Osteocyte (in vitro differentiated cells): Measurements from ENCODE around the gene CPB2. TPM values are rescaled to one million over a fixed set of nuclear protein-coding genes. Genes with fewer than 3 reads are reported as not detected.

Experiments
- DNase-seq: peaks from one replicate; pipeline ENCODE4 v3.0.0; 2021; ENCODE audit warnings: mixed read lengths; ENCODE audit not compliant: unreplicated experiment; ENCODE audit errors: extremely low spot score
- H3K27ac Mint-ChIP-seq: one replicate; pipeline ENCODE4 v1.8.0; 2021; ENCODE audit warnings: mild to moderate bottlenecking, mixed read lengths; ENCODE audit not compliant: unreplicated experiment
- H3K27me3 Mint-ChIP-seq: one replicate; pipeline ENCODE4 v1.8.0; 2021; ENCODE audit warnings: mixed read lengths; ENCODE audit not compliant: unreplicated experiment
- H3K36me3 Mint-ChIP-seq: one replicate; pipeline ENCODE4 v1.8.0; 2021; ENCODE audit warnings: mixed read lengths; ENCODE audit not compliant: unreplicated experiment
- H3K4me1 Mint-ChIP-seq: one replicate; pipeline ENCODE4 v1.8.0; 2021; ENCODE audit warnings: mixed read lengths; ENCODE audit not compliant: unreplicated experiment
- H3K4me3 Mint-ChIP-seq: one replicate; pipeline ENCODE4 v1.8.0; 2021; ENCODE audit warnings: mild to moderate bottlenecking, moderate library complexity, mixed read lengths; ENCODE audit not compliant: unreplicated experiment
- H3K9me3 Mint-ChIP-seq: one replicate; pipeline ENCODE4 v1.8.0; 2021; ENCODE audit warnings: mixed read lengths; ENCODE audit not compliant: unreplicated experiment
- total RNA-seq: library from RNA; stranded (reverse); gene quantifications from 2 replicates; pipeline ENCODE4 v1.2.1, GENCODE V29; 2021
- TF ChIP-seq, protein P1 (sequence below): fragments of 200-600 bp; sonication (generic); IDR thresholded peaks from 2 replicates; pipeline ENCODE4 v1.5.0; 2021; ENCODE audit warnings: antibody characterized with exemption, mild to moderate bottlenecking, moderate library complexity

CPB2 gene
- total RNA-seq, 1 donor from 2014 or later: not detected

DNA sequence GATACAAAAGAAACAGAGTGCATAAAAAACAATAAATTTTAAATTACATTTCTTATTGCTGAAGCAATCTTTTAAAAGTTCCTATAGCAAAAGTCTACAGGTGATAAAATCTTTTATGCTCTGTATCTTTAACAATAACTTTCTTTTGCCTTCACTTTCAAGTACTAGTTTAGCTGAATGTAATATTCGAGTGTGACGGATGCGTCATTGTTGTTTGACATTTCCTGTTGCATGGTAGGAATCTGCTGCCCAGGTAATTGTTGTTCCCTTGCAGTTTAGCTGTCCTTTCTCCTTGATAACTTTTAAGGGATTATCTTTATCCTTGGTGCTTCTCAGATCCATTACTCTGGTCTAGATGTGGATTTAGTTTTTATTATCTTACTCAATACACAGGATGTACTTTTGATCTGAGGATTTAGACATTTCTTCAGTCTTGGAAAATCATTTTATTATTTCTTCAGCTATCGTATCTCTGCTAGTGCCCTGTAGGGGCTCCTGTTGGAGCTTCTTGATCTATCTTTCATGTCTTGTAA, 2.1 kb upstream of the CPB2 start:
- H3K9me3 Mint-ChIP-seq: no peaks in the 10 kb centered on the region
- no peak overlapping the region for H3K4me3 Mint-ChIP-seq
- no peaks in the 10 kb centered on the region for H3K4me1 Mint-ChIP-seq
- H3K36me3 Mint-ChIP-seq: no peaks in the 10 kb centered on the region
- H3K27me3 Mint-ChIP-seq: peaks cover 50% of the 10 kb centered on the region
- DNase-seq: no peak
- TF ChIP-seq, protein P1, sequence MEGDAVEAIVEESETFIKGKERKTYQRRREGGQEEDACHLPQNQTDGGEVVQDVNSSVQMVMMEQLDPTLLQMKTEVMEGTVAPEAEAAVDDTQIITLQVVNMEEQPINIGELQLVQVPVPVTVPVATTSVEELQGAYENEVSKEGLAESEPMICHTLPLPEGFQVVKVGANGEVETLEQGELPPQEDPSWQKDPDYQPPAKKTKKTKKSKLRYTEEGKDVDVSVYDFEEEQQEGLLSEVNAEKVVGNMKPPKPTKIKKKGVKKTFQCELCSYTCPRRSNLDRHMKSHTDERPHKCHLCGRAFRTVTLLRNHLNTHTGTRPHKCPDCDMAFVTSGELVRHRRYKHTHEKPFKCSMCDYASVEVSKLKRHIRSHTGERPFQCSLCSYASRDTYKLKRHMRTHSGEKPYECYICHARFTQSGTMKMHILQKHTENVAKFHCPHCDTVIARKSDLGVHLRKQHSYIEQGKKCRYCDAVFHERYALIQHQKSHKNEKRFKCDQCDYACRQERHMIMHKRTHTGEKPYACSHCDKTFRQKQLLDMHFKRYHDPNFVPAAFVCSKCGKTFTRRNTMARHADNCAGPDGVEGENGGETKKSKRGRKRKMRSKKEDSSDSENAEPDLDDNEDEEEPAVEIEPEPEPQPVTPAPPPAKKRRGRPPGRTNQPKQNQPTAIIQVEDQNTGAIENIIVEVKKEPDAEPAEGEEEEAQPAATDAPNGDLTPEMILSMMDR: no peak
- no peak overlapping the region for H3K27ac Mint-ChIP-seq

DNA sequence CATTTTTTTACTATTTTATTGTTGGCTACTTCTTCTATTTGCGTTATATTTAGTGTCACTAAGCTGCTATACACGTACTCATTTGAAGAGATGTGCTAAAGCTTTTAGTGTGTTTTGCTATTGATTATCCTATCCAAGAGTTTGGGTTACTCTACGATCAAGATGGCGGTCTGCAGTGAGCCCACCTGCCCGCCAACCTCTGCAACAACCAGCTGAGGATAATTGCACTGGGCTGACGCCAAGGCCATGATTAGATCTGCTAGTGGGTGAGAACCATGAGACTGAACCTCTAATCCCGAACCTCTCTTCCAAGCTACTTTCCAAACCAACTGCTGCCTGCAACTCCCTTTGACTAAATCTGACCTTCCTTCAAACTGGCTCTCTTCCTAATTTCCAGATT, 1.8 kb downstream of the CPB2 start:
- TF ChIP-seq, protein P1: no peak
- Mint-ChIP-seq H3K36me3 (no peaks in the 10 kb centered on the region), H3K4me1 (no peaks in the 10 kb centered on the region), H3K9me3 (no peaks in the 10 kb centered on the region), H3K27ac (no peak overlapping the region), H3K4me3 (no peak overlapping the region), H3K27me3 (peaks cover 34% of the 10 kb centered on the region)
- no peak for DNase-seq

DNA sequence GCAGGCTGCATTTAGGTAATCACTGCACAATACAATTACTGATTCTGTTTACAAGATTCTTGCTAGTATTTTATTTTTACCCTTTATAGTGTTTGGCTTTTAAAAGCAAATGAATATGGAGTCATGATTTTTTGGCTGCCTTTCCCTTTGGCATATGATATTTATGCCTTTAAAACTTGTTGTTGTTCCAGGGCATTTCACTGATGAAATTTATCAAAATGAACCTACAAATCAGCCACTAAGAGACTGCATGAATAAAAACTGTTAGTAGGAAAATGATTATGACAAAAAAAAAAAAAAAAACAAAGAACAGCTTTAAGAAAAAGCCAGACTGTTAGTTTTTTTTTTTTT, 2.6 kb downstream of the CPB2 start:
- Mint-ChIP-seq H3K4me1 (no peaks in the 10 kb centered on the region), H3K9me3 (no peaks in the 10 kb centered on the region), H3K4me3 (no peak overlapping the region), H3K27me3 (peaks cover 29% of the 10 kb centered on the region), H3K27ac (no peak overlapping the region), H3K36me3 (no peaks in the 10 kb centered on the region)
- DNase-seq: no peak
- TF ChIP-seq, protein P1: no peak

DNA sequence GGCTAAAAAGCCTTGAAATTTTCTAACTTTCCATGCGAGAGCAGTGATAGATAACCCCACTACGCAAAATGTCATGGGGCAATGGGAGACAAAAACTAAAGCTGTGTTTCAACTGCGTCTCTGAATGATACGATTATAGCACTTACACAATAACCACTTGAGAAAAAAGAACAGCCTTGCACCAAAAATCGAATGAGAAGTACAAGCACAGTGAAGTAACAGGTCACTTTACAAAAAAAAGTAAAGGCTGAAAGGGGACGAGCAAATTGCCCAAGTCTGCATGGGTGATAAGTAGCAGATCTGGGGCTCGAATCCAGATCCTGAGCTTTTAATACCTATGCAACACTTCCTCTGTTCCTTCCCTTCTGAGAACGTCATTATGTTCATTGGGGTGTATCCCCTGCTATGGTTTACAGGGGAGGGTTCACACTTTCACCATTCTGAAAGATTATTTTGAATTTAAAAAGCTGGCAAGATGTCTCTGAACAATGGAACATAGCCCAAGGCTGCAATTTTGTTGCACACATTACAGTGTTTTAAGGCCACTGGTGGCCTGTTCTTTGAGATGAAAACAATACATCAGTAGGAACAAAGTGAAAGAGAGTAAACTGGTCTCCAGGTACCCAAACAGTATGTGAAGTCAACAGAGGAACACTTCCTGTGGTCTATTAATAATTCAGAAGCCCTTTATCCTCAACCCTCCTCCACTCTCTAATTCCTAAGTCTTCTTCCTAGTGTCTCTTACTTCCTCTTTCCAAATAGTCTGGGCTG, 3.2 kb downstream of the CPB2 start:
- TF ChIP-seq, protein P1: no peak
- H3K4me3 Mint-ChIP-seq: no peak overlapping the region
- H3K4me1 Mint-ChIP-seq: no peaks in the 10 kb centered on the region
- H3K27me3 Mint-ChIP-seq: peaks cover 24% of the 10 kb centered on the region
- no peak overlapping the region for H3K27ac Mint-ChIP-seq
- no peaks in the 10 kb centered on the region for H3K36me3 Mint-ChIP-seq
- no peaks in the 10 kb centered on the region for H3K9me3 Mint-ChIP-seq
- DNase-seq: no peak

DNA sequence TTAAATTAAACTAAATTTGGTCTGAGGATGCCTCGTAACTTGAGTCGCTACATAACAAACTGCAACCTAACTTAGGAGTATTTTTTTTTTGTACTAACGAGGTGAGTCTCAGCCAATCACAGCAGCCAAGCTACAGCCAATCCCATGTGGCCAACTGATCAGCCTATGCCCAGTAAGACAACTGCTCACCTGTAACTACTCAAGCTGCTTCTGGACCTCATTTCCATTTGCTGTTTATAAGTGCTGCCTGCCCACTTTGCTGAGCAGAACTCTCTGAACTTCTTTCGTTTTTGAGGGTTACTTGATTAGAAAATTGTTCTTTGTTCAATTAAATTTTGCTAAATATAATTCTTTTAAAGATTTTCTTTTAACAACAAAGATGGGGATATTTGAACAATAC, 3.8 kb downstream of the CPB2 start:
- H3K36me3 Mint-ChIP-seq: no peaks in the 10 kb centered on the region
- H3K4me1 Mint-ChIP-seq: no peaks in the 10 kb centered on the region
- TF ChIP-seq, protein P1: no peak
- no peak overlapping the region for H3K4me3 Mint-ChIP-seq
- H3K27me3 Mint-ChIP-seq: peaks cover 21% of the 10 kb centered on the region
- no peak for DNase-seq
- no peaks in the 10 kb centered on the region for H3K9me3 Mint-ChIP-seq
- H3K27ac Mint-ChIP-seq: no peak overlapping the region
